K562 (cell line): Measurements from ENCODE around the gene MGRN1. TPM values are rescaled to one million over a fixed set of nuclear protein-coding genes. Genes with fewer than 3 reads are reported as not detected.

Experiments
- ARID1B ChIP-seq: fragments of 450-650 bp; IDR thresholded peaks from 2 replicates; pipeline ENCODE4 v1.6.1; 2016; ENCODE audit warnings: antibody characterized with exemption, mild to moderate bottlenecking, inconsistent platforms
- CAMTA2 ChIP-seq: fragments of 250-450 bp; sonication (Bioruptor Pico); conservative IDR thresholded peaks from 2 replicates; pipeline ENCODE4 v1.5.1; 2022
- ELF2 ChIP-seq: fragments of 250-450 bp; sonication (Bioruptor Pico); IDR thresholded peaks from 2 replicates; pipeline ENCODE4 v1.5.0; 2021; ENCODE audit warnings: mild to moderate bottlenecking
- GMEB1 ChIP-seq: fragments of 250-450 bp; sonication (Bioruptor Pico); IDR thresholded peaks from 2 replicates; pipeline ENCODE4 v1.4.0; 2020; ENCODE audit warnings: mild to moderate bottlenecking
- HMGXB4 ChIP-seq: sonication (generic); formaldehyde crosslinking; IDR thresholded peaks from 2 replicates; pipeline ENCODE4 v1.8.1; 2023; ENCODE audit warnings: mild to moderate bottlenecking, missing genetic modification reagents
- HNRNPH1 ChIP-seq: fragments of 200-400 bp; formaldehyde crosslinking; optimal IDR thresholded peaks from 2 replicates; pipeline ENCODE3; 2017; ENCODE audit warnings: low read depth, mild to moderate bottlenecking, low read length, moderate library complexity
- KDM5B ChIP-seq: fragments of 200-600 bp; sonication (generic); IDR thresholded peaks from 2 replicates; pipeline ENCODE4 v1.6.1; 2012; ENCODE audit warnings: low read depth, mild to moderate bottlenecking, moderate library complexity, low read length, control low read depth, inconsistent platforms; ENCODE audit not compliant: insufficient replicate concordance
- PKNOX1 ChIP-seq: fragments of 450-650 bp; IDR thresholded peaks from 2 replicates; pipeline ENCODE4 v1.6.1; 2016
- PREB ChIP-seq: sonication (generic); formaldehyde crosslinking; IDR thresholded peaks from 2 replicates; pipeline ENCODE4 v1.8.1; 2023; ENCODE audit warnings: mild to moderate bottlenecking, missing genetic modification reagents
- TCF7L2 ChIP-seq: fragments of 150-350 bp; IDR thresholded peaks from 2 replicates; pipeline ENCODE4 v1.6.1; 2016; ENCODE audit warnings: low read depth, mild to moderate bottlenecking, low read length, moderate library complexity
- TFE3 ChIP-seq: fragments of 450-650 bp; formaldehyde crosslinking; IDR thresholded peaks from 2 replicates; pipeline ENCODE4 v1.4.0; 2020; ENCODE audit warnings: mild to moderate bottlenecking, mixed read lengths
- YBX1 ChIP-seq: fragments of 450-650 bp; IDR thresholded peaks from 2 replicates; pipeline ENCODE4 v1.7.1; 2016; ENCODE audit warnings: mild to moderate bottlenecking
- ZBTB43 ChIP-seq: sonication (generic); formaldehyde crosslinking; IDR thresholded peaks from 2 replicates; pipeline ENCODE4 v1.8.0; 2023; ENCODE audit warnings: mild to moderate bottlenecking, missing genetic modification reagents
- ZC3H4 ChIP-seq: sonication (generic); formaldehyde crosslinking; IDR thresholded peaks from 2 replicates; pipeline ENCODE4 v1.9.0; 2021; ENCODE audit warnings: missing genetic modification reagents, borderline replicate concordance
- ZNF280B ChIP-seq: fragments of 250-450 bp; sonication (Bioruptor Pico); IDR thresholded peaks from 2 replicates; pipeline ENCODE4 v1.5.1; 2021; ENCODE audit warnings: mild to moderate bottlenecking
- ZNF324 ChIP-seq: fragments of 250-450 bp; sonication (Bioruptor Pico); IDR thresholded peaks from 2 replicates; pipeline ENCODE4 v1.4.0; 2020; ENCODE audit warnings: mild to moderate bottlenecking
- ZNF785 ChIP-seq: fragments of 250-450 bp; sonication (Bioruptor Pico); IDR thresholded peaks from 2 replicates; pipeline ENCODE4 v1.4.0; 2020; ENCODE audit warnings: mild to moderate bottlenecking
- polyA plus RNA-seq, 8 experiments: library from polyadenylated mRNA; depleted of rRNA in 4 of 8; stranded (reverse) in 5 of 8; unstranded in 3 of 8; fragments of >200 nt; fragmentation: Nextera tagmentation in 2 of 8; fragmentation: Illumina TruSeq in 1 of 8; extraction: Ambion mirVana in 2 of 8; extraction: Trizol in 1 of 8; gene quantifications; 2 replicates each; pipeline versions ENCODE4 v1.2.1 to v1.2.3, GENCODE V29; 2011 to 2014; ENCODE audit warnings: inconsistent platforms in 1 of 8, missing spikeins in 1 of 8
- total RNA-seq, 7 experiments: library from RNA; depleted of rRNA in 6 of 7; stranded (reverse); fragments of >200 nt in 6 of 7; fragmentation: Illumina TruSeq in 2 of 7; extraction: Trizol in 2 of 7; gene quantifications; 2 replicates each; pipeline versions ENCODE4 v1.2.1 to v1.2.3, GENCODE V29; 2011 to 2021; ENCODE audit warnings: low replicate concordance in 1 of 7

The MGRN1 gene
- total and polyA plus RNA-seq, 9 of the 15 experiments (the other 6 are each of a cell fraction or from before 2014, with no cell fraction given), result 0.15 to 37.9 (median 6.0) TPM

- TF ChIP-seq PREB (CRISPR knock-in tag) (no peak; the same call in 1 of the 2 replicates), ELF2 (CRISPR knock-in tag) (no peak), ZNF785 (no peak), KDM5B (peak; percentile 90), TCF7L2 (no peak), YBX1 (no peak), CAMTA2 (CRISPR knock-in tag) (no peak), HNRNPH1 (no peak), TFE3 (no peak), ZBTB43 (CRISPR knock-in tag) (no peak), ARID1B (no peak), ZNF280B (0 out of 2 replicates have a peak, but pooled peaks have one; percentile 53), PKNOX1 (no peak), ZC3H4 (0 out of 2 replicates have a peak, but pooled peaks have one; percentile 68), GMEB1 (CRISPR knock-in tag) (no peak), ZNF324 (CRISPR knock-in tag) (no peak), HMGXB4 (no peak)
Observed at GRCh38 chr16:4624827-4625559, 367 bp downstream of the MGRN1 start (continued).
